HepG2 (cell line): ENCODE data around the gene ANKMY2. TPM values are rescaled to one million over a fixed set of nuclear protein-coding genes. Genes with fewer than 3 reads are reported as not detected.

Source experiments
- ATAC-seq: fragments of 200-7000 bp; cut with Tn5 transposase; 3 replicates; pipeline ENCODE4 v1.9.1; 2020; ENCODE audit warnings: mild to moderate bottlenecking, moderate library complexity
- BruUV-seq: library from RNA; stranded (reverse); fragments of 400-500 nt; replicated peaks from 2 replicates; lab custom pipeline; 2021; lab: Mats Ljungman, UMichigan
- CTCF ChIA-PET: fragments of 300-600 bp; formaldehyde crosslinking; extraction: SDS; loops from one replicate; lab custom pipeline; 2021; ENCODE audit warnings: low total read pairs, inconsistent platforms, low intra/inter-chr PET ratio; lab: Yijun Ruan, JAX
- POLR2A ChIA-PET: fragments of 350-600 bp; sonication (Branson Sonifier 250); formaldehyde crosslinking; loops from one replicate; lab custom pipeline; 2020; ENCODE audit warnings: antibody characterized with exemption, inconsistent platforms; lab: Yijun Ruan, JAX
- DNase-seq: peaks from one replicate; pipeline ENCODE4 v3.0.0-alpha.2; 2015; ENCODE audit warnings: low spot score
- FAIRE-seq: peaks from 3 replicates; lab custom pipeline; 2011; peaks lifted over from hg19 to GRCh38; lab: Jason Lieb, UNC
- H2AFZ ChIP-seq: one replicate; pipeline ENCODE4 v1.6.1; 2011; ENCODE audit warnings: low read length, inconsistent platforms
- H3K27ac ChIP-seq: fragments of 300-600 bp; 3 replicates; pipeline ENCODE4 v1.8.0; 2011; ENCODE audit warnings: mixed run types, mild to moderate bottlenecking, mixed read lengths, low read length, inconsistent platforms; ENCODE audit not compliant: insufficient read depth; ENCODE audit errors: extremely low read length
- H3K27me3 ChIP-seq, 2 experiments: fragments of 200-600 bp in 1 of 2; 2 replicates in 1 of 2; 3 replicates in 1 of 2; pipeline versions ENCODE4 v1.6.0 to v1.8.0; 2011; ENCODE audit warnings: low read length in 2 of 2, mild to moderate bottlenecking in 2 of 2, moderate library complexity in 2 of 2, inconsistent platforms in 1 of 2; ENCODE audit not compliant: insufficient read depth in 2 of 2, control insufficient read depth in 1 of 2
- H3K36me3 ChIP-seq, 2 experiments: fragments of 200-600 bp in 1 of 2; replicated peaks in 1 of 2; 2 replicates in 1 of 2; 3 replicates in 1 of 2; pipeline versions ENCODE4 v1.5.1 to v1.8.0; 2011; ENCODE audit warnings: low read length in 2 of 2, inconsistent platforms in 1 of 2; ENCODE audit not compliant: insufficient read depth in 2 of 2, control insufficient read depth in 1 of 2
- H3K4me1 ChIP-seq: 2 replicates; pipeline ENCODE4 v1.5.1; 2012; ENCODE audit warnings: low read length, inconsistent platforms; ENCODE audit not compliant: insufficient read depth
- H3K4me2 ChIP-seq: 2 replicates; pipeline ENCODE4 v1.6.0; 2011; ENCODE audit warnings: low read depth, low read length, inconsistent platforms
- H3K4me3 ChIP-seq, 3 experiments: fragments of 200-600 bp in 1 of 3; sonication (generic), shearing (Covaris generic) in 1 of 3; replicated peaks in 1 of 3; 2 replicates each; pipeline ENCODE4 v1.5.1; 2011 to 2016; ENCODE audit warnings: low read length in 3 of 3, inconsistent platforms in 2 of 3, low read depth in 2 of 3, mild to moderate bottlenecking in 2 of 3, control low read depth in 1 of 3, mixed read lengths in 1 of 3; ENCODE audit not compliant: insufficient read depth in 1 of 3
- H3K79me2 ChIP-seq: one replicate; pipeline ENCODE4 v1.6.1; 2011; ENCODE audit warnings: low read length, inconsistent platforms; ENCODE audit not compliant: insufficient read depth
- H3K9ac ChIP-seq: 2 replicates; pipeline ENCODE4 v1.6.0; 2011; ENCODE audit warnings: mild to moderate bottlenecking, low read depth, low read length, inconsistent platforms; ENCODE audit not compliant: insufficient read depth
- H3K9me3 ChIP-seq: 2 replicates; pipeline ENCODE4 v1.5.1; 2012; ENCODE audit warnings: mild to moderate bottlenecking, low read length
- H4K20me1 ChIP-seq: 2 replicates; pipeline ENCODE4 v1.6.0; 2011; ENCODE audit warnings: inconsistent platforms, mild to moderate bottlenecking, low read length, moderate library complexity; ENCODE audit not compliant: insufficient read depth
- HCFC1 ChIP-seq: fragments of 150-350 bp; IDR thresholded peaks from 2 replicates; pipeline ENCODE4 v1.6.1; 2014; ENCODE audit warnings: low read depth, low read length
- PCBP2 ChIP-seq: fragments of 200-400 bp; formaldehyde crosslinking; optimal IDR thresholded peaks from 2 replicates; pipeline ENCODE3; 2018; ENCODE audit warnings: low read length, low read depth; ENCODE audit not compliant: poor library complexity, severe bottlenecking
- SP4 ChIP-seq: sonication (generic); formaldehyde crosslinking; IDR thresholded peaks from 2 replicates; pipeline ENCODE4 v1.8.1; 2023; ENCODE audit warnings: mild to moderate bottlenecking, missing genetic modification reagents
- TAF15 ChIP-seq: fragments of 200-400 bp; formaldehyde crosslinking; IDR thresholded peaks from one replicate; pipeline ENCODE4 v1.6.1; 2018; ENCODE audit warnings: mild to moderate bottlenecking, low read depth, low read length; ENCODE audit not compliant: poor library complexity, severe bottlenecking
- TEAD3 ChIP-seq: optimal IDR thresholded peaks from 2 replicates; pipeline ENCODE3; 2016; ENCODE audit warnings: borderline replicate concordance
- ZBED4 ChIP-seq: sonication (generic); formaldehyde crosslinking; IDR thresholded peaks from 2 replicates; pipeline ENCODE4 v1.4.0; 2020; ENCODE audit warnings: missing genetic modification reagents, borderline replicate concordance
- ZC3H4 ChIP-seq: sonication (generic); formaldehyde crosslinking; IDR thresholded peaks from 2 replicates; pipeline ENCODE4 v1.4.0; 2020; ENCODE audit warnings: missing genetic modification reagents, borderline replicate concordance
- ZNF432 ChIP-seq: sonication (generic); formaldehyde crosslinking; IDR thresholded peaks from 2 replicates; pipeline ENCODE4 v1.5.0; 2020; ENCODE audit warnings: missing genetic modification reagents, mild to moderate bottlenecking, borderline replicate concordance
- ZNF773 ChIP-seq: sonication (generic); formaldehyde crosslinking; IDR thresholded peaks from 2 replicates; pipeline ENCODE4 v1.4.0; 2020; ENCODE audit warnings: missing genetic modification reagents, borderline replicate concordance
- ZSCAN31 ChIP-seq: sonication (generic); formaldehyde crosslinking; IDR thresholded peaks from 2 replicates; pipeline ENCODE4 v1.5.0; 2020; ENCODE audit warnings: low read depth, mild to moderate bottlenecking, missing genetic modification reagents
- WGBS: methylation state at CpG from one replicate; pipeline ENCODE4 v1.1.6; 2017; ENCODE audit warnings: low lambda C conversion rate; 5-methylcytosine and 5-hydroxymethylcytosine counted together
- in situ Hi-C: cut with HindIII; loops from 2 replicates; pipeline ENCODE4 v1.10.0; 2017; ENCODE audit warnings: low pct_unique_long_range_greater_than_20kb; ENCODE audit not compliant: extremely low pct_ligation_motif_present
- intact Hi-C: fragments of 100-400 bp; cut with micrococcal nuclease; formaldehyde crosslinking; loops from one replicate; pipeline ENCODE4 v1.10.0; 2022; ENCODE audit not compliant: unreplicated experiment
- polyA plus RNA-seq, 8 experiments: library from polyadenylated mRNA; depleted of rRNA in 3 of 8; stranded (reverse) in 7 of 8; unstranded in 1 of 8; fragments of >200 nt; fragmentation: Illumina TruSeq in 4 of 8; extraction: Trizol in 4 of 8; gene quantifications; 2 replicates each; pipeline versions ENCODE4 v1.2.1 to v1.2.3, GENCODE V29; 2011 to 2016; ENCODE audit warnings: low read depth in 4 of 8, missing spikeins in 1 of 8, mixed read lengths in 1 of 8; ENCODE audit not compliant: insufficient read depth in 1 of 8
- total RNA-seq, 5 experiments: library from RNA; depleted of rRNA; stranded (reverse); fragments of >200 nt; fragmentation: Illumina TruSeq; extraction: Trizol; gene quantifications; 2 replicates each; pipeline ENCODE4 v1.2.3, GENCODE V29; 2016; ENCODE audit warnings: low read depth in 1 of 5
- TF ChIP-seq, protein P1 (sequence below): sonication (generic); formaldehyde crosslinking; IDR thresholded peaks from 2 replicates; pipeline ENCODE4 v1.5.1; 2020; ENCODE audit warnings: missing genetic modification reagents, mild to moderate bottlenecking, borderline replicate concordance

Gene ANKMY2
- total and polyA plus RNA-seq, 2 of the 13 experiments (the other 11 are each of a cell fraction or from before 2014, with no cell fraction given) = 12.2 to 21.6 TPM

DNA sequence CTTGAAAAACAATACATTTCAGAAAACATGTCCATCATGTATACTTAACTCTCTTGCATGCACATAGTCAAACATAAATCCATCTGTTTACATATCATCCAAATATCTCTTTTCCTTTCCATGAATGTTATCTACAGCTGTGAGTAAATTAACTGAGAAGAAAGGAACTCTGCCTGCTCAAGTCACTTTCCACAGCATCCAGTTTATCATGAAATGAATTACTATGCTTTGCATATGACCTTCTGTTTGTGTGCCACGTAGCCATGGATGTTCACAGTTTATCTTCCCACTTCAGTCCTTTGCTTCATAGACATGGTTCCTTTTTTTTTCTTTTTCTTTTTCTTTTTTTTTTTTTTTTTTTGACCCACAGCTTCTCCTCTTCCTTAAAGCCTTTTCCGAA, 40.0 kb upstream of the ANKMY2 start:
- H3K79me2 ChIP-seq = no peaks in the 10 kb centered on the region
- H3K4me3 ChIP-seq = no peak overlapping the region
- no peak for ATAC-seq
- H3K27me3 ChIP-seq = no peaks in the 10 kb centered on the region
- no peak overlapping the region for H2AFZ ChIP-seq
- no peak overlapping the region for H3K4me2 ChIP-seq
- H3K9me3 ChIP-seq = no peaks in the 10 kb centered on the region
- H4K20me1 ChIP-seq = no peaks in the 10 kb centered on the region
- in situ Hi-C loops = no loop called here
- H3K27ac ChIP-seq = no peak overlapping the region
- no peak for DNase-seq
- TF ChIP-seq ZC3H4 (CRISPR knock-in tag) (no peak), ZNF432 (CRISPR knock-in tag) (no peak), ZSCAN31 (no peak), HCFC1 (no peak), SP4 (CRISPR knock-in tag) (no peak), TAF15 (no peak), PCBP2 (no peak), ZNF773 (no peak), ZBED4 (CRISPR knock-in tag) (no peak), TEAD3 (CRISPR knock-in tag) (no peak)
- TF ChIP-seq, protein P1, sequence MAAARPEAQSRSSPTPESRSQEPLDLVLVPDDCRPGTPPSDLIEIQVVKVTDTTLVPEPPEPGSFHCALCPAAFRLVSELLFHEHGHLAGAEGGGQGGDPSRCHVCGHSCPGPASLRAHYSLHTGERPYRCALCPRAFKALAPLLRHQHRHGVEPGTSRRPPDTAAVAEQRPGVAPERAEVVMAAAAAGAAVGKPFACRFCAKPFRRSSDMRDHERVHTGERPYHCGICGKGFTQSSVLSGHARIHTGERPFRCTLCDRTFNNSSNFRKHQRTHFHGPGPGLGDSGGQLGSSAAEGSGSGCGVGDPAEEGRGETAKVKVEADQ = no peak
- TF ChIP-seq, all 625 proteins: peak for 0
- no peaks in the 10 kb centered on the region for H3K4me1 ChIP-seq
- FAIRE-seq = no peak
- CTCF ChIA-PET = no interaction called here
- POLR2A ChIA-PET = no interaction called here
- BruUV-seq = TSS peak; percentile 3
- intact Hi-C loops = no loop called here
- H3K9ac ChIP-seq = no peak overlapping the region
- peaks cover 8 to 30% of the 10 kb centered on the region in 2 experiments for H3K36me3 ChIP-seq
- WGBS = 99% methylated on average over 2 of the region's 2 CpGs
